Coronary artery (tissue), 2 donors: Measurements from ENCODE around the gene CRKL.

Experiments
- DNase-seq: peaks from one replicate; pipeline ENCODE4 v3.0.0-alpha.2; 2017; ENCODE audit warnings: low spot score
- H3K27ac ChIP-seq, 2 donors: fragments of 200-600 bp; sonication (generic); one replicate each; pipeline ENCODE4 v1.5.1; 2016 to 2019
- H3K4me3 ChIP-seq: fragments of 200-600 bp; sonication (generic); 2 replicates; pipeline ENCODE4 v1.5.1; 2016; ENCODE audit warnings: mild to moderate bottlenecking, moderate library complexity
- CTCF ChIP-seq: fragments of 200-600 bp; sonication (generic); IDR thresholded peaks from one replicate; pipeline ENCODE4 v1.5.1; 2019; ENCODE audit warnings: antibody characterized with exemption

CRKL gene

GRCh38 chr22:20963201-20964052, 46.2 kb downstream of the CRKL start:
- H3K27ac ChIP-seq: no peak overlapping the region
- DNase-seq: no peak
- TF ChIP-seq CTCF: no peak
- no peak overlapping the region for H3K4me3 ChIP-seq

GRCh38 chr22:20964090-20964798, 47.0 kb downstream of the CRKL start:
- no peak for DNase-seq
- no peak for TF ChIP-seq CTCF
- H3K27ac ChIP-seq: no peak overlapping the region
- H3K4me3 ChIP-seq: peak overlapping the region; percentile 65

- peak overlapping the region; percentile 65 for H3K4me3 ChIP-seq
- DNase-seq: no peak
- no peak overlapping the region for H3K27ac ChIP-seq
- no peak for TF ChIP-seq CTCF
These were observed 47.5 kb downstream of the CRKL start for GRCh38 chr22:20964799-20965103.

GRCh38 chr22:20965104-20965887, 48.1 kb downstream of the CRKL start:
- no peak for DNase-seq
- no peak overlapping the region for H3K27ac ChIP-seq
- TF ChIP-seq CTCF: no peak
- H3K4me3 ChIP-seq: peak overlapping the region; percentile 65

GRCh38 chr22:20965888-20966855, 49.0 kb downstream of the CRKL start:
- Histone ChIP-seq H3K4me3 (no peak overlapping the region), H3K27ac (no peak overlapping the region)
- no peak for DNase-seq
- no peak for TF ChIP-seq CTCF

GRCh38 chr22:20966883-20967696, 49.9 kb downstream of the CRKL start, which contains the start of gene AIFM3:
TSS of gene AIFM3 (plus strand) at chr22:20967255. CDS start at chr22:20967945, 690 bp downstream.
- H3K27ac ChIP-seq: no peak within 1 kb of the TSS
- no peak within 1 kb of the TSS for H3K4me3 ChIP-seq
- no peak for TF ChIP-seq CTCF
- peak; percentile 66 for DNase-seq
